AG04449 (cell line): ENCODE measurements around the gene QPRT.

ENCODE experiments used
- CTCF ChIA-PET: fragments of 350-600 bp; formaldehyde crosslinking; extraction: SDS; loops from one replicate; lab custom pipeline; 2021; ENCODE audit warnings: antibody characterized with exemption; lab: Yijun Ruan, JAX
- POLR2A ChIA-PET: fragments of 400-600, 350-600 bp; formaldehyde crosslinking; extraction: SDS; loops from one replicate; lab custom pipeline; 2020; ENCODE audit warnings: antibody characterized with exemption, inconsistent platforms; lab: Yijun Ruan, JAX
- DNase-seq: peaks from one replicate; pipeline ENCODE4 v3.0.0-alpha.2; 2010; ENCODE audit warnings: low read depth, low spot score
- H3K4me3 ChIP-seq: 2 replicates; pipeline ENCODE4 v1.5.1; 2011; ENCODE audit warnings: low read depth, mild to moderate bottlenecking, control low read depth, low read length
- TF ChIP-seq, protein P1 (sequence below): IDR thresholded peaks from one replicate; pipeline ENCODE4 v1.5.1; 2011; ENCODE audit warnings: mild to moderate bottlenecking, moderate library complexity, low read length, control low read depth, inconsistent platforms; ENCODE audit not compliant: insufficient read depth; ENCODE audit errors: missing control alignments

Gene QPRT

DNA sequence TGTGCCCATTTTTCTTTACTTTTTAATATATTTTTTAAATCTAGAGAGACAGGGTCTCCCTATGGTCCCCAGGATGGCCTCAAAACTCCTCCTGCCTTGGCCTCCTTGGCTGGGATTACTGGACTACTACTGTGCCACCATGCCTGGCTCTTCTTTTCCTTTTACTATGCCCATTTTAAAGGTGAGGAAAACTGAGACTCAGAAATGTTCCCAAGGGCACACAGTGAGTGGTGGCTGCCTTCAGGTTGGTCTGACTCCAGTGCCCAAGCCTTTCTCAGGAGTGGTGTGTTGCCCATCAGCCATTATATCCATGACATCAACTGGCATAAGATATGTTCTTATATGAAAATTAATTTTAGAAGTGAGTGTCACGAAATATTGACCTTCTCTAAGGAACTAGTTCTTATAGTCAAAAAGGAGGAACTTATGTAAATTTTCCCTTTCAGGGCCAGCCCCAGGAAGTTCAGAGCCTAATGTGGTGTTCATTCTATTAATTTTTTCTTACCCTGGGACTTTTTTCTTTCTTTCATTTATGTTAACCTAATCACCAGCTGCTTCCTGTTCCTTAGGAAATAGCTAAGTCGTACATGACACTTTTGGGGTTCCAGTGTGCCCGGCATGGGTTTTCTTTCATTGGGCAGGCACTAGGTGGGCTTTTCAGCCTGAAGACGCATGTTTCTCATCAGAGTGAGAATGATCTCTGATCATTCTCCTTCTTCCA is 33.8 kb upstream of the QPRT start:
- ChIA-PET CTCF (no interaction called here), POLR2A (no interaction called here)
- H3K4me3 ChIP-seq, result no peak overlapping the region
- TF ChIP-seq, protein P1, sequence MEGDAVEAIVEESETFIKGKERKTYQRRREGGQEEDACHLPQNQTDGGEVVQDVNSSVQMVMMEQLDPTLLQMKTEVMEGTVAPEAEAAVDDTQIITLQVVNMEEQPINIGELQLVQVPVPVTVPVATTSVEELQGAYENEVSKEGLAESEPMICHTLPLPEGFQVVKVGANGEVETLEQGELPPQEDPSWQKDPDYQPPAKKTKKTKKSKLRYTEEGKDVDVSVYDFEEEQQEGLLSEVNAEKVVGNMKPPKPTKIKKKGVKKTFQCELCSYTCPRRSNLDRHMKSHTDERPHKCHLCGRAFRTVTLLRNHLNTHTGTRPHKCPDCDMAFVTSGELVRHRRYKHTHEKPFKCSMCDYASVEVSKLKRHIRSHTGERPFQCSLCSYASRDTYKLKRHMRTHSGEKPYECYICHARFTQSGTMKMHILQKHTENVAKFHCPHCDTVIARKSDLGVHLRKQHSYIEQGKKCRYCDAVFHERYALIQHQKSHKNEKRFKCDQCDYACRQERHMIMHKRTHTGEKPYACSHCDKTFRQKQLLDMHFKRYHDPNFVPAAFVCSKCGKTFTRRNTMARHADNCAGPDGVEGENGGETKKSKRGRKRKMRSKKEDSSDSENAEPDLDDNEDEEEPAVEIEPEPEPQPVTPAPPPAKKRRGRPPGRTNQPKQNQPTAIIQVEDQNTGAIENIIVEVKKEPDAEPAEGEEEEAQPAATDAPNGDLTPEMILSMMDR, result no peak
- DNase-seq, result no peak

DNA sequence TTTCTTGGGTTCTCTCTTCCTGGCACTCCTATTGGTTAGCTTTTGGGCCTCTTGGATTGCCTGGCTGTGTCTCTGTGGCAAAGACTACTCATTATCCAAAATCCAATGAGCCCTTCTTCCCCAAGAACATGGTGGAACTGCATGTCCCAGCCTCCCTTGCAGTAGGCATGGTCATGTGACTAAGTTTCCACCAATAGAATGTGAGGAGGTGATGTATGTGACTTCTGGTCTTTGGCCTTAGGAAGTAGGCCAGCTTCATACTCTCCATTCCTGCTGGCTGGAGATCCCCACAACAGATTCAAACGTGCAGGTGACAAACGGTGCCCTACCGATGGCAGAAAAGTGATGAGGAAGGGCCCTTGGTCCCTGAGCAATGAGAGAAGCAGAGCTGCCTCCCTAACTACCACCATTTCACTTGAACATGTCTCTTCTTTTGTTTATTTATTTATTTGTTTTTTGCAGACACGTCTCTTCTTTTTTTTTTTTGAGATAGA is 33.2 kb upstream of the QPRT start:
- TF ChIP-seq, protein P1, result no peak
- no peak overlapping the region for H3K4me3 ChIP-seq
- POLR2A ChIA-PET, result no interaction called here
- CTCF ChIA-PET, result no interaction called here
- DNase-seq, result no peak

DNA sequence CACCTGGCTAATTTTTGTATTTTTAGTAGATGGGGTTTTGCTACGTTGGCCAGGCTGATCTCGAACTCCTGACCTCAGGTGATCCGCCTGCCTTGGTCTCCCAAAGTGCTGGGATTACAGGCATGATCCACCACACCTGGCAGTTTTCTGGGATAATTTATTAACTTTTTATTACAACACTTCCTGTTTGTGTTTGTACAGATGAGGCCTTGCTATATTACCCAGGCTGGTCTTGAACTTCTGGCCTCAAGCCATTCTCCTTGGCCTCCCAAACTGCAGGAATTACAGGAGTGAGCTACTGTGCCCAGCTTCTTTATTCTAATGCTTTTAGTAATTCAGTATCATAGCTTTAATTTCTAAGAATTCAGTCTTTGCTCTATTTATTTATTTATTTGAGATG is 32.0 kb upstream of the QPRT start:
- TF ChIP-seq, protein P1, result no peak
- ChIA-PET POLR2A (no interaction called here), CTCF (no interaction called here)

DNA sequence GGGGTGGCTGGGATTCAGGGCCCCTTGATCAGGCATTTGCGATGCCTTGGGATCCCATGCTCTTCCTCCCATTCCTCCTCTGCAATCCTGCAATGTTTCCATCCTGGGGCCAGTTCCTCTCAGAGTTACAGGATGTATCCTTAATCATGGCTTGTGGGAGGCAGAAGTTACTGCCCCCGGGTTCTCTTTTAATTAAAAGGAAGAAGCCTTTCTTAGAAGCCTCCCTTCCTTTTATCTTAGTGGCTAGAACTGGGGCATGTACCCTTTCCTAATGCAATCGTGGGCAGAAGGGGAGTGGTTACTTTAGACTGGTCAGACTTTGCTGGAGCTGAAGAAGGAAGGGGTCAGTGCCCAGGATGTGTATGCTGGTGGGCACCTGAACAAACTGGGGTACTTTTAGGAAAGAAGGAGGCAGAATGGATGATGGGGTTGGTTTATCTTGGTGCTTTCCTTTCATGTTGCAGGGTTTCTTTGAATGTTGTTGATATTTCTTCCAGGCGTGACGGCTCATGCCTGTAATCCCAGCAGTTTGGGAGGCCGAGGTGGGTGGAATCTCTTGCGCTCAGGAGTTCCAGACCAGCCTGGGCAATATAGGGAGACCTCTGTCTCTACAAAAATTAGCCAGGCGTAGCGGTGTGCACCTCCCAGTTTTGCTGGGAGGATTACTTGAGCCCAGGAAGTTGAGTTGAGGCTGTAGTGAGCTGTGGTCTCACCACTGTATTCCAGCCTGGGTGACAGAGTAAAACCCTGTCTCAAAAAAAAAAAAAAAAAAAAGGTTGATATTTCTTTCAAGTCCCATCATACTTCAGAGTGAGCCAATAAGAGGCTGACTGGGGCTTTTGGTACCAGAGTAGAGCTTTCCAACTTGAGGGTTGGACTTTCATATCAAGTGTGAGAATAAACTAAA is 29.1 kb upstream of the QPRT start:
- CTCF ChIA-PET, result no interaction called here
- POLR2A ChIA-PET, result no interaction called here
- TF ChIP-seq, protein P1, result no peak
- no peak for DNase-seq
- no peak overlapping the region for H3K4me3 ChIP-seq

More for the DNA sequence above, 32.0 kb upstream of the QPRT start:
- DNase-seq, result no peak
- H3K4me3 ChIP-seq, result no peak overlapping the region

DNA sequence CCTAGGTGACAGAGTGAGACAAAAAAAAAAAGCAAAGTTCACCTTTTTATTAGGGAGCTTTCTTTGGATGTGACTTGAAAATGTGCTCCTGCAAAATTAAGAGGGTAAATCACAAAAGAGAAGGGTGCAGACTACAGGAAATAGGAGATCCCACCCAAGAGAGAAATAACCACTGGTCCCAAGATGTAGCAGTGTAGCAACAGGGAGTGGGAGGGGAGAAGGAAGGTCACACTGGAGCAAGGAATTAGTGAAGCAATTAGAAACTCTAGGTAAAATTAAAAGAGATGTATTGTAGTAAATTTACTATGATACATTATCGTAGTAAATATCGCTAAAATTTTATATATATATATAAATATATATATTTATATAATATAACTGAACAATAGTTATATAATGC is 28.2 kb upstream of the QPRT start:
- ChIA-PET CTCF (interaction anchor here (1.7 kb wide), 1 partner anchor 10 kb away, joined by 6 read pairs; no protein-coding TSS in a partner anchor), POLR2A (interaction anchor here (0.7 kb wide), 1 partner anchor 293 kb away, joined by 4 read pairs; no protein-coding TSS in a partner anchor)
- DNase-seq, result no peak
- TF ChIP-seq, protein P1, result no peak
- H3K4me3 ChIP-seq, result no peak overlapping the region

DNA sequence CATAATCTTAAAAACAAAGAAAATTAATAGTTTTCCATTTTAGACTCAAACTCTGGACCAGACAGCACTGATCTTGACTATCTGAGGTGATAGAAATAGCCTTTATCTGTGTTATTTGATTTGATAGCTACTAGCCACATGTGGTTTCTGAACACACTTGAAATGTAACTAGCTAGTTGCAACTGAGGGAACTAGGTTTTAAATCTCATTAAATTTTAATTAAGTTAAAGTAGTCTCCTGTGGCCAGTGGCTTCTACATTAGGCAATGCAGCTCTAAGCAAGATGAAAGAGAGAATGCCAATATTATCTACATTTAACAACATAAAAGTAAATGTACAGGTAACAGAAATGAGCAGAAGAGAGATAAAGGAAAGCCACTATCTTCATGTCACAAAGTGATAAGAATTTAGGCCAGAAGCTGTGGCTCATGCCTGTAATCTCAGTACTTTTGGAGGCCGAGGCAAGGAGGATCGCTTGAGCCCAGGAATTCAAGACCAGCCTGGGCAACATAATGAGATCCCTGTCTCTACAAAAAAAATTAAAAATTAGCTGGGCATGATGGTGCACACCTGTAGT is 27.1 kb upstream of the QPRT start:
- no peak overlapping the region for H3K4me3 ChIP-seq
- no peak for DNase-seq
- CTCF ChIA-PET, result interaction anchor here (0.6 to 1.7 kb wide), 2 partner anchors 11 to 13 kb away, joined by 3 to 6 read pairs; no protein-coding TSS in a partner anchor
- POLR2A ChIA-PET, result no interaction called here
- TF ChIP-seq, protein P1, result no peak
